H9 (cell line): ENCODE results near the gene ACBD5. TPM values are rescaled to one million over a fixed set of nuclear protein-coding genes. Genes with fewer than 3 reads are reported as not detected.

Experiments used
- DNase-seq: peaks from one replicate; pipeline ENCODE4 v3.0.0-alpha.2; 2017
- H2AFZ ChIP-seq: one replicate; pipeline ENCODE4 v1.6.1; 2013; ENCODE audit warnings: mild to moderate bottlenecking, low read length, control low read depth, moderate library complexity
- H2AK5ac ChIP-seq: 2 replicates; pipeline ENCODE4 v1.6.1; 2013; ENCODE audit warnings: low read length, control low read depth, mixed read lengths; ENCODE audit not compliant: insufficient read length
- H2BK120ac ChIP-seq: one replicate; pipeline ENCODE4 v1.6.1; 2013; ENCODE audit warnings: low read depth, mild to moderate bottlenecking, low read length, control low read depth, inconsistent platforms; ENCODE audit not compliant: poor library complexity, severe bottlenecking
- H2BK12ac ChIP-seq: 2 replicates; pipeline ENCODE4 v1.6.1; 2013; ENCODE audit warnings: low read length, control low read depth, mixed read lengths, low read depth; ENCODE audit not compliant: insufficient read length
- H2BK15ac ChIP-seq: 2 replicates; pipeline ENCODE4 v1.6.1; 2013; ENCODE audit warnings: low read depth, low read length, control low read depth
- H2BK20ac ChIP-seq: one replicate; pipeline ENCODE4 v1.6.1; 2013; ENCODE audit warnings: low read depth, mild to moderate bottlenecking, low read length, control low read depth, inconsistent platforms; ENCODE audit not compliant: poor library complexity, severe bottlenecking
- H2BK5ac ChIP-seq: 2 replicates; pipeline ENCODE4 v1.6.1; 2013; ENCODE audit warnings: low read length, control low read depth, mixed read lengths; ENCODE audit not compliant: insufficient read length
- H3K14ac ChIP-seq: 2 replicates; pipeline ENCODE4 v1.6.1; 2013; ENCODE audit warnings: low read length, control low read depth; ENCODE audit not compliant: insufficient read depth
- H3K18ac ChIP-seq: 2 replicates; pipeline ENCODE4 v1.6.1; 2013; ENCODE audit warnings: low read depth, mild to moderate bottlenecking, mixed read lengths, low read length, control low read depth; ENCODE audit not compliant: insufficient read length
- H3K23ac ChIP-seq: 2 replicates; pipeline ENCODE4 v1.6.1; 2013; ENCODE audit warnings: low read length, control low read depth, mixed read lengths, low read depth; ENCODE audit not compliant: insufficient read length
- H3K23me2 ChIP-seq: 2 replicates; pipeline ENCODE4 v1.6.1; 2013; ENCODE audit warnings: low read depth, mild to moderate bottlenecking, mixed read lengths, low read length, control low read depth; ENCODE audit not compliant: insufficient read length, poor library complexity, severe bottlenecking
- H3K27ac ChIP-seq: 2 replicates; pipeline ENCODE4 v1.5.1; 2013; ENCODE audit warnings: low read length, control low read depth, mixed read lengths, low read depth; ENCODE audit not compliant: insufficient read length
- H3K27me3 ChIP-seq: 2 replicates; pipeline ENCODE4 v1.6.1; 2013; ENCODE audit warnings: low read length, control low read depth, inconsistent platforms; ENCODE audit not compliant: insufficient read depth
- H3K4ac ChIP-seq: 2 replicates; pipeline ENCODE4 v1.6.1; 2013; ENCODE audit warnings: low read depth, mild to moderate bottlenecking, control low read depth, inconsistent platforms, low read length, moderate library complexity
- H3K4me1 ChIP-seq: 2 replicates; pipeline ENCODE4 v1.6.1; 2013; ENCODE audit warnings: low read length, control low read depth, inconsistent platforms; ENCODE audit not compliant: insufficient read depth
- H3K4me2 ChIP-seq: 2 replicates; pipeline ENCODE4 v1.6.1; 2013; ENCODE audit warnings: low read length, control low read depth, mixed read lengths; ENCODE audit not compliant: insufficient read length, insufficient read depth
- H3K56ac ChIP-seq: 2 replicates; pipeline ENCODE4 v1.6.1; 2013; ENCODE audit warnings: low read depth, mild to moderate bottlenecking, mixed read lengths, low read length, control low read depth; ENCODE audit not compliant: insufficient read length
- H3K79me1 ChIP-seq: 2 replicates; pipeline ENCODE4 v1.6.1; 2013; ENCODE audit warnings: low read depth, mild to moderate bottlenecking, moderate library complexity, low read length, control low read depth, inconsistent platforms; ENCODE audit not compliant: insufficient read depth, poor library complexity, severe bottlenecking
- H3K79me2 ChIP-seq: 2 replicates; pipeline ENCODE4 v1.6.1; 2013; ENCODE audit warnings: low read length, control low read depth, inconsistent platforms; ENCODE audit not compliant: insufficient read depth
- H3K9ac ChIP-seq: 2 replicates; pipeline ENCODE4 v1.6.1; 2013; ENCODE audit warnings: low read length, control low read depth, mixed read lengths; ENCODE audit not compliant: insufficient read length; ENCODE audit errors: extremely low read depth
- H3K9me3 ChIP-seq: one replicate; pipeline ENCODE4 v1.6.1; 2013; ENCODE audit warnings: low read depth, low read length, inconsistent platforms; ENCODE audit not compliant: control insufficient read depth
- H3T11ph ChIP-seq: one replicate; pipeline ENCODE4 v1.6.1; 2013; ENCODE audit warnings: mild to moderate bottlenecking, low read length, control low read depth, inconsistent platforms
- H4K20me1 ChIP-seq: one replicate; pipeline ENCODE4 v1.6.1; 2013; ENCODE audit not compliant: control insufficient read depth, insufficient read length, insufficient read depth
- H4K5ac ChIP-seq: 2 replicates; pipeline ENCODE4 v1.6.1; 2013; ENCODE audit warnings: low read depth, mild to moderate bottlenecking, mixed read lengths, low read length, control low read depth; ENCODE audit not compliant: insufficient read length
- H4K8ac ChIP-seq: replicated peaks from 2 replicates; pipeline ENCODE4 v1.6.1; 2013; ENCODE audit warnings: low read length, control low read depth, mixed read lengths, low read depth; ENCODE audit not compliant: insufficient read length
- H4K91ac ChIP-seq: 2 replicates; pipeline ENCODE4 v1.6.1; 2013; ENCODE audit warnings: low read depth, mild to moderate bottlenecking, moderate library complexity, mixed read lengths, low read length, control low read depth; ENCODE audit not compliant: insufficient read length
- H3K27ac Mint-ChIP-seq, 3 experiments: 2 replicates in 2 of 3; 3 replicates in 1 of 3; pipeline ENCODE4 v1.8.0; 2020 to 2021; ENCODE audit warnings: mixed read lengths in 3 of 3, mild to moderate bottlenecking in 1 of 3, moderate library complexity in 1 of 3
- H3K27me3 Mint-ChIP-seq: 2 replicates; pipeline ENCODE4 v1.8.0; 2021; ENCODE audit warnings: low read depth, mild to moderate bottlenecking, moderate library complexity, mixed read lengths
- H3K36me3 Mint-ChIP-seq, 3 experiments: 2 replicates in 2 of 3; 3 replicates in 1 of 3; pipeline ENCODE4 v1.8.0; 2020 to 2021; ENCODE audit warnings: low read depth in 3 of 3, mixed read lengths in 3 of 3; ENCODE audit not compliant: insufficient read depth in 1 of 3
- H3K4me1 Mint-ChIP-seq, 2 experiments: 2 replicates each; pipeline ENCODE4 v1.8.0; 2020; ENCODE audit warnings: mixed read lengths in 2 of 2
- H3K4me3 Mint-ChIP-seq, 2 experiments: 2 replicates in 1 of 2; 3 replicates in 1 of 2; pipeline ENCODE4 v1.8.0; 2020 to 2021; ENCODE audit warnings: mild to moderate bottlenecking in 2 of 2, mixed read lengths in 2 of 2, moderate library complexity in 1 of 2
- H3K9me3 Mint-ChIP-seq, 2 experiments: 2 replicates in 1 of 2; 3 replicates in 1 of 2; pipeline ENCODE4 v1.8.0; 2020; ENCODE audit warnings: mild to moderate bottlenecking in 2 of 2, mixed read lengths in 2 of 2, moderate library complexity in 1 of 2
- WGBS: extraction: QIAGEN DNeasy Blood & Tissue Kit; methylation state at CpG from one replicate; pipeline ENCODE4 v1.1.7; 2013; ENCODE audit warnings: missing lambda C conversion rate, low lambda C conversion rate, mixed read lengths; ENCODE audit not compliant: insufficient read length; ENCODE audit errors: extremely low coverage; 5-methylcytosine and 5-hydroxymethylcytosine counted together
- total RNA-seq: library from RNA; stranded (reverse); gene quantifications from 2 replicates; pipeline ENCODE4 v1.2.1, GENCODE V29; 2021
- TF ChIP-seq, protein P1 (sequence below): fragments of 200-600 bp; sonication (generic); conservative IDR thresholded peaks from 3 replicates; pipeline ENCODE4 v1.8.0; 2021; ENCODE audit warnings: antibody characterized with exemption, mild to moderate bottlenecking

ACBD5 gene
- total RNA-seq, 1 experiment from 2014 or later: 14.2 TPM

DNA sequence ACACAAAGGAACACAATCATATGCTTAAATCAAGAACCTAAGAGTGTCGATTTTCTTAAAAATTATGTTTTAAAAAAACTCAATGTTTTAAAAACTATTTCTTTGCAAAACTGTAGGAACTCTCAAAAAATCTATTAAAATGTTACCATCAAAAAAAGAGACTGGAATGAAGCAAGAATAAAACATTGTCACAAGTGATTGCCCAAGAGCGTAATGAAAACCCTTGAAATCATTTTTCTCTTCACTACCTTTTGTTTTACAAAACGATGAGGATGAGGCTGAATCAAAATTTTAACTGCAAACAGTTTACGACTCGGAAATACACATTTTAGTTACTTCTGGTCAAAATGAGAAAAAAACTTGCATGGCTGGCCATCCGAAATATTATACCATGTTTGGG is 87.3 kb downstream of the ACBD5 start:
- Histone ChIP-seq H3K9me3 (no peaks in the 10 kb centered on the region), H3K27me3 (no peaks in the 10 kb centered on the region), H4K8ac (no peak overlapping the region), H3K23me2 (peaks cover 3% of the 10 kb centered on the region), H3K4ac (no peak overlapping the region), H2BK120ac (no peak overlapping the region), H3K4me1 (no peaks in the 10 kb centered on the region), H2BK12ac (no peak overlapping the region), H3K56ac (no peak overlapping the region), H2AK5ac (no peak overlapping the region), H3K79me2 (peaks cover 48% of the 10 kb centered on the region; the same call in 1 of the 2 replicates), H4K91ac (no peak overlapping the region), H3K9ac (peak overlapping the region; percentile 99), H4K20me1 (no peaks in the 10 kb centered on the region), H3K23ac (no peak overlapping the region), H3T11ph (no peak overlapping the region), H3K18ac (no peak overlapping the region), H2BK5ac (no peak overlapping the region), H2AFZ (no peak overlapping the region), H4K5ac (no peak overlapping the region), H2BK15ac (no peak overlapping the region), H3K14ac (no peak overlapping the region), H3K27ac (no peak overlapping the region), H2BK20ac (no peak overlapping the region), H3K79me1 (peaks cover 3% of the 10 kb centered on the region), H3K4me2 (peak overlapping the region; percentile 71)
- Mint-ChIP-seq H3K4me1 (peaks cover 18 to 30% of the 10 kb centered on the region in 2 experiments), H3K27ac (peak overlapping the region; percentile 99 to 100 (median 100)), H3K4me3 (peak overlapping the region; percentile 96 to 100), H3K9me3 (peaks cover 0 to 8% of the 10 kb centered on the region in 2 experiments; a peak in 3 of 5 replicates), H3K27me3 (no peaks in the 10 kb centered on the region), H3K36me3 (peaks cover 27 to 43% (median 38%) of the 10 kb centered on the region in 3 experiments; a peak in 6 of 7 replicates)
- DNase-seq: no peak
- TF ChIP-seq, protein P1, sequence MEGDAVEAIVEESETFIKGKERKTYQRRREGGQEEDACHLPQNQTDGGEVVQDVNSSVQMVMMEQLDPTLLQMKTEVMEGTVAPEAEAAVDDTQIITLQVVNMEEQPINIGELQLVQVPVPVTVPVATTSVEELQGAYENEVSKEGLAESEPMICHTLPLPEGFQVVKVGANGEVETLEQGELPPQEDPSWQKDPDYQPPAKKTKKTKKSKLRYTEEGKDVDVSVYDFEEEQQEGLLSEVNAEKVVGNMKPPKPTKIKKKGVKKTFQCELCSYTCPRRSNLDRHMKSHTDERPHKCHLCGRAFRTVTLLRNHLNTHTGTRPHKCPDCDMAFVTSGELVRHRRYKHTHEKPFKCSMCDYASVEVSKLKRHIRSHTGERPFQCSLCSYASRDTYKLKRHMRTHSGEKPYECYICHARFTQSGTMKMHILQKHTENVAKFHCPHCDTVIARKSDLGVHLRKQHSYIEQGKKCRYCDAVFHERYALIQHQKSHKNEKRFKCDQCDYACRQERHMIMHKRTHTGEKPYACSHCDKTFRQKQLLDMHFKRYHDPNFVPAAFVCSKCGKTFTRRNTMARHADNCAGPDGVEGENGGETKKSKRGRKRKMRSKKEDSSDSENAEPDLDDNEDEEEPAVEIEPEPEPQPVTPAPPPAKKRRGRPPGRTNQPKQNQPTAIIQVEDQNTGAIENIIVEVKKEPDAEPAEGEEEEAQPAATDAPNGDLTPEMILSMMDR: no peak
- WGBS: no CpG with 5 or more reads among the region's 6 CpGs
